WTC11 (cell line): ENCODE results near the gene POC5. TPM values are rescaled to one million over a fixed set of nuclear protein-coding genes. Genes with fewer than 3 reads are reported as not detected.

Source experiments
- ATAC-seq: fragments of 200-7000 bp; cut with Tn5 transposase; 2 replicates; pipeline ENCODE4 v1.10.0; 2021; ENCODE audit warnings: mild to moderate bottlenecking, moderate library complexity
- CTCF ChIA-PET: fragments of 300-600 bp; sonication (Branson Sonifier 250); formaldehyde crosslinking; loops from one replicate; lab custom pipeline; 2021; ENCODE audit warnings: antibody characterized with exemption; lab: Charles Lee
- POLR2A ChIA-PET: fragments of 350-600 bp; sonication (Branson Sonifier 250); formaldehyde crosslinking; loops from one replicate; lab custom pipeline; 2021; ENCODE audit warnings: antibody characterized with exemption; lab: Charles Lee
- DNase-seq: peaks from one replicate; pipeline ENCODE4 v3.0.0; 2021; ENCODE audit warnings: low spot score
- H3K27ac Mint-ChIP-seq: 2 replicates; pipeline ENCODE4 v1.8.0; 2021; ENCODE audit warnings: mixed read lengths
- H3K27me3 Mint-ChIP-seq: 2 replicates; pipeline ENCODE4 v1.8.0; 2021; ENCODE audit warnings: low read depth, mild to moderate bottlenecking, moderate library complexity, mixed read lengths
- H3K36me3 Mint-ChIP-seq: 2 replicates; pipeline ENCODE4 v1.8.0; 2021; ENCODE audit warnings: mixed read lengths
- H3K4me1 Mint-ChIP-seq: 2 replicates; pipeline ENCODE4 v1.8.0; 2022; ENCODE audit warnings: mixed read lengths
- H3K4me3 Mint-ChIP-seq: 2 replicates; pipeline ENCODE4 v1.8.0; 2021; ENCODE audit warnings: mild to moderate bottlenecking, moderate library complexity, mixed read lengths
- H3K9me3 Mint-ChIP-seq: 2 replicates; pipeline ENCODE4 v1.8.0; 2021; ENCODE audit warnings: mixed read lengths
- AR ChIP-seq: fragments of 250-450 bp; sonication (Bioruptor Pico); IDR thresholded peaks from 2 replicates; pipeline ENCODE4 v1.9.0; 2021; ENCODE audit warnings: mild to moderate bottlenecking
- ELF4 ChIP-seq: sonication (generic); formaldehyde crosslinking; IDR thresholded peaks from 2 replicates; pipeline ENCODE4 v1.8.1; 2022; ENCODE audit warnings: low read depth, mild to moderate bottlenecking, moderate library complexity, missing genetic modification reagents
- FOXJ3 ChIP-seq: sonication (generic); formaldehyde crosslinking; IDR thresholded peaks from 2 replicates; pipeline ENCODE4 v1.9.0; 2021; ENCODE audit warnings: missing genetic modification reagents, mild to moderate bottlenecking, borderline replicate concordance
- FOXP1 ChIP-seq: sonication (generic); formaldehyde crosslinking; IDR thresholded peaks from 2 replicates; pipeline ENCODE4 v1.8.0; 2022; ENCODE audit warnings: missing genetic modification reagents, mild to moderate bottlenecking, moderate library complexity, borderline replicate concordance
- JAZF1 ChIP-seq: fragments of 250-450 bp; sonication (Bioruptor Pico); IDR thresholded peaks from 2 replicates; pipeline ENCODE4 v1.9.0; 2021; ENCODE audit warnings: moderate library complexity, mild to moderate bottlenecking, inconsistent platforms
- MYBL2 ChIP-seq: sonication (generic); formaldehyde crosslinking; IDR thresholded peaks from 2 replicates; pipeline ENCODE4 v1.8.1; 2023; ENCODE audit warnings: mild to moderate bottlenecking, moderate library complexity, missing genetic modification reagents
- NFATC4 ChIP-seq: fragments of 250-450 bp; sonication (Bioruptor Pico); IDR thresholded peaks from 2 replicates; pipeline ENCODE4 v1.9.0; 2021; ENCODE audit warnings: mild to moderate bottlenecking
- NR2C2 ChIP-seq: sonication (generic); formaldehyde crosslinking; IDR thresholded peaks from 2 replicates; pipeline ENCODE4 v1.8.0; 2022; ENCODE audit warnings: mild to moderate bottlenecking, missing genetic modification reagents
- SMAD3 ChIP-seq: sonication (generic); formaldehyde crosslinking; IDR thresholded peaks from 2 replicates; pipeline ENCODE4 v1.8.0; 2022; ENCODE audit warnings: missing genetic modification reagents, mild to moderate bottlenecking, borderline replicate concordance
- SOX15 ChIP-seq: fragments of 250-450 bp; sonication (Bioruptor Pico); IDR thresholded peaks from 2 replicates; pipeline ENCODE4 v1.9.0; 2021; ENCODE audit warnings: mild to moderate bottlenecking
- TEAD1 ChIP-seq: sonication (generic); formaldehyde crosslinking; IDR thresholded peaks from 2 replicates; pipeline ENCODE4 v1.8.0; 2022; ENCODE audit warnings: mild to moderate bottlenecking, missing genetic modification reagents
- USF1 ChIP-seq: sonication (generic); formaldehyde crosslinking; IDR thresholded peaks from 2 replicates; pipeline ENCODE4 v1.8.0; 2022; ENCODE audit warnings: mild to moderate bottlenecking, missing genetic modification reagents
- ZBTB43 ChIP-seq: sonication (generic); formaldehyde crosslinking; IDR thresholded peaks from 2 replicates; pipeline ENCODE4 v1.8.1; 2023; ENCODE audit warnings: mild to moderate bottlenecking, missing genetic modification reagents
- ZNF281 ChIP-seq: sonication (generic); formaldehyde crosslinking; IDR thresholded peaks from 2 replicates; pipeline ENCODE4 v1.8.0; 2023; ENCODE audit warnings: mild to moderate bottlenecking, missing genetic modification reagents
- ZNF396 ChIP-seq: fragments of 250-450 bp; sonication (Bioruptor Pico); IDR thresholded peaks from 2 replicates; pipeline ENCODE4 v1.8.0; 2021; ENCODE audit warnings: mild to moderate bottlenecking, moderate library complexity, borderline replicate concordance
- ZNF532 ChIP-seq: fragments of 250-450 bp; sonication (Bioruptor Pico); IDR thresholded peaks from 2 replicates; pipeline ENCODE4 v1.9.0; 2021; ENCODE audit warnings: mild to moderate bottlenecking, borderline replicate concordance
- ZNF671 ChIP-seq: fragments of 250-450 bp; sonication (Bioruptor Pico); IDR thresholded peaks from 2 replicates; pipeline ENCODE4 v1.8.0; 2021; ENCODE audit warnings: mild to moderate bottlenecking
- total RNA-seq: library from RNA; stranded (reverse); gene quantifications from 3 replicates; pipeline ENCODE4 v1.2.3, GENCODE V29; 2021

POC5 gene
- total RNA-seq, 1 experiment from 2014 or later: 13.4 TPM

GRCh38 chr5:75670577-75670976 is 46.7 kb downstream of the POC5 start (continued):
- TF ChIP-seq USF1 (no peak), FOXP1 (CRISPR knock-in tag) (no peak), SOX15 (no peak), ZNF281 (no peak), ZBTB43 (CRISPR knock-in tag) (no peak), MYBL2 (CRISPR knock-in tag) (no peak)

- CTCF ChIA-PET: interaction anchor here (0.8 kb wide), 1 partner anchor 12 kb away, joined by 3 read pairs; no protein-coding TSS in a partner anchor
- ATAC-seq (peak; percentile 52), DNase-seq (no peak)
- POLR2A ChIA-PET: interaction anchor here (0.7 kb wide), 1 partner anchor 13 kb away, joined by 3 read pairs; no protein-coding TSS in a partner anchor
- no peaks in the 10 kb centered on the region for H3K9me3 Mint-ChIP-seq
- H3K36me3 Mint-ChIP-seq: no peaks in the 10 kb centered on the region
- peaks cover 20% of the 10 kb centered on the region for H3K4me1 Mint-ChIP-seq
- no peak for TF ChIP-seq ZNF532 (CRISPR knock-in tag)
- H3K4me3 Mint-ChIP-seq: no peak overlapping the region
- no peak overlapping the region for H3K27ac Mint-ChIP-seq
- no peaks in the 10 kb centered on the region for H3K27me3 Mint-ChIP-seq
Measured at GRCh38 chr5:75668977-75669689, 48.1 kb downstream of the POC5 start.

- no peak overlapping the region for H3K27ac Mint-ChIP-seq
- TF ChIP-seq NFATC4 (CRISPR knock-in tag) (no peak), ZNF671 (no peak), FOXJ3 (CRISPR knock-in tag) (no peak), NR2C2 (no peak), TEAD1 (CRISPR knock-in tag) (no peak), SMAD3 (CRISPR knock-in tag) (no peak), AR (no peak), ZNF396 (CRISPR knock-in tag) (no peak), ELF4 (CRISPR knock-in tag) (no peak), JAZF1 (CRISPR knock-in tag) (no peak)
Measured at GRCh38 chr5:75668445-75668844, 48.8 kb downstream of the POC5 start.

More at GRCh38 chr5:75668445-75668844, 48.8 kb downstream of the POC5 start:
- ATAC-seq (no peak), DNase-seq (no peak)
- Mint-ChIP-seq H3K9me3 (no peaks in the 10 kb centered on the region), H3K36me3 (no peaks in the 10 kb centered on the region), H3K4me3 (no peak overlapping the region), H3K27me3 (no peaks in the 10 kb centered on the region), H3K4me1 (peaks cover 20% of the 10 kb centered on the region)
- POLR2A ChIA-PET: no interaction called here
- CTCF ChIA-PET: no interaction called here
